GM18519 (cell line): ENCODE results near the gene PRRX1.

ENCODE experiments used
- ATAC-seq: cut with Tn5 transposase; IDR thresholded peaks from one replicate; pipeline ENCODE4 v1.9.1; 2021; ENCODE audit warnings: mild to moderate bottlenecking, moderate library complexity; ENCODE audit not compliant: unreplicated experiment, low FRiP score

The PRRX1 gene

DNA sequence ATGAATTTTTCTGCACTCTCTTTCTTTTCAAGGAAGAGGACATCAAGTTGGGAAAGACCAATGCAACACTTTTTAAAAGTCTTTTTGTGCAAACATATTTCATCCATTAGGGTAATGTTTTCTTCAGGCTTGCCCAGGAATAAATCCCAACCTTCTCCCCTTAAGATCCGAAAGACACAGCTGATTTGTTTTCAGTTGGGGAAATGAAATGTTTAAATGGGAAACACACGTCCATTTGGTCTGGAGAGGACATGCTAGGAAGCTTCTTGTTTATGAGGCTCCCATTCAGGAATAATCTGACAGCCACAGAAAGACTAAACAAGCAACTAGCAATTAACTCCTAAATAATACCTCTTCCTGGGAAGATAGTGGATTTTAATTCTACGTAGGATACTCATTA, 91.9 kb downstream of the PRRX1 start:
- ATAC-seq, result no peak

DNA sequence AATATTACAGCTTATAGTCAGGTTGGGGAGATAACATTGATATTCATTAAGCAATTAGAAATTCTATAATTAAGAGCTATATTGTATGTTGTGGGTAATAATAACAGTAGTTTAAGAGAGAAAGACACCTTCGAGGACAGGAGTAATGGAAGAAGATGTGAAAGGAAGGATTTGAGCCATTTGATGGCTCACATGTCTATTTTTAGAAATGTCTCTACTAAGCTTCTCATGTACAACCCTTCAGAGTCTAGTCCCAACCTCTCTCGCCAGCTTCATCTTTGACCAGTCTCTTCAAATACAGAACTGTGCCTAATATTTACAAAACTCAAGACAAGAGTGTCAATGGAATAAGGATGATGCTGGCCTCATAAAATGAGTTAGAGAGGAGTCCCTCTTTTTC, 95.1 kb downstream of the PRRX1 start:
- ATAC-seq, result no peak

DNA sequence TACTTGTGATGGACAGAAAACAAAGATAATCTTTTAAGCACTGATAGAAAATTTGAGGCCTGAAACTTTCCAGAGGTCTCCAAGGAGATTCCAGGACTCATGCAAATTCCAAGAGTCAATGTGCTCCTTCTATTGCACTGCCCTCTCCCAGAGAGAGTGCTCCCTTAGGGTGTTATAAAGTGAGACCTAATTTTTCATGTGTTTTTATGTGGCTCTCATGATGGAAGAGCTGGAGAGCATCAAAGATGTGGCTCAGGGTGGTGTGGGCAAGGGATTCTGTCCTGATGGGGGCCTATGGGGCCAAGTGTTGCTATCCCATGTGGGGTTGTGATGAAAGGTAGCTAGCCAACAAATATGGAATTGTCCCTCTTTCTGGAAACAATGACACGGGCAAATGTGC, 101.3 kb downstream of the PRRX1 start:
- no peak for ATAC-seq

DNA sequence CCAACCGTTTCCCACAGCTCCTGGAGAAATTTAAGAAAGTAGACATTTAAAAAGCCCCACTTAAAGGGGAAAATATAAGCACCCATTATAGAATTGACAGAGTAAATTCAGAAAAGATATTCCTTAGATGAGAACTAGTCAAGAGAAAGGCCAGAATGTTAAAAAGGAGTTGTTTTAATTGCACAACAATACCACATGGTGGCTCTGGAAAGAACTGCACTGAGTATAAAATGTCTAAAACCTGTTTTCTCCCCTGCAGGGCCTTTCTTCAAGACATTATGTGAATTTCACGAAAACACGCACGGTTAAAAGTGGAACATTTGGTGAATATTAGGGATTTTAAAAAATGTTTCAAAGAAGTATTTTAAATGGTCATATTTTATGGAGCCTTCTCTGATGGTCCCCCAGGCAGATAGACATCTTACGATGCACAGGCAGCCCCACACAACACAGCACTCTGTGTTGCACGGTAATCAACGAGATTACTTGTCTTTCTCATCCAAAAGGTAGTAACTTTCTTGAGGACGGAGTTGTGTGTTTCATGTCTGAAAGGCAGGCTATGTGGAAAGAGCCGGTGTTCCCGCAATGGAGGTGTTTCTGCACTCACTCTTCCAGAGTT, 101.9 kb downstream of the PRRX1 start:
- ATAC-seq, result no peak

- ATAC-seq, result no peak
Measured at GRCh38 chr1:170768929-170769328, 105.0 kb downstream of the PRRX1 start.

DNA sequence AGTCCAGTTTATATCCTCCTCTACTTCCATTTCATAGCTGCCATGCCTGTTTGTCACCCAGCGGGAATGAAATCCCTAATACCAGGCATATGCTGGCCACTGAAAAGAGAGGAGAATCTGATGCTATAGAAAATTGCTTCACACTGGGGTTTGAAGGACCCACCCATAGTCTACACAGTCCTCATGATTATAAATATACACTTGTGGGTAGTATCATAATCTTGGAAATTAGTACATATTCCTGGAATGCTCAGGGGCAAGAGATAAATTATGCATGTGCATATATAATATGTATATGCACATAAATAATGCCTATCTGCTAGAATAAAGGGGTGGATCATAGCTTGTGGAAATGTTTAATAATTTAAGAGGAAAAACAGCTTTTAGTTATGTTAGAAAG, 105.8 kb downstream of the PRRX1 start:
- no peak for ATAC-seq

DNA sequence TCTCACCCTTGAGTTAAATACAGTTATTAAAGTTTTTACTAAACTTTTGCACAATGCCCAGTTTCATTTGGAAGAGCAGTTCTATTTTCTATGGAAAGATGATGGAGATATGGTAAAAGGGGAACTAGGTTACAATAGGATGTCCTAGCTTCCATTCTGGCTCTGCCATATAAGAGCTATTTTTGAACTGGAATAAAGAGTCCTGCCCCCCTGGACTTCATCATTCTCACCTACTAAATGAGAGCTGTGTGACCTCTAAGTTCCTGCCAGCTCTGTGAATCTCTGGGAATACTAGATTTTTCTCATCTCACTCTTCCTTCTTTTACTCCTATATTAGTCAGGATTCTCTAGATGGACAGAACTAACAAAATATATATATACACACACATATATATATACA, 106.3 kb downstream of the PRRX1 start:
- ATAC-seq, result no peak

DNA sequence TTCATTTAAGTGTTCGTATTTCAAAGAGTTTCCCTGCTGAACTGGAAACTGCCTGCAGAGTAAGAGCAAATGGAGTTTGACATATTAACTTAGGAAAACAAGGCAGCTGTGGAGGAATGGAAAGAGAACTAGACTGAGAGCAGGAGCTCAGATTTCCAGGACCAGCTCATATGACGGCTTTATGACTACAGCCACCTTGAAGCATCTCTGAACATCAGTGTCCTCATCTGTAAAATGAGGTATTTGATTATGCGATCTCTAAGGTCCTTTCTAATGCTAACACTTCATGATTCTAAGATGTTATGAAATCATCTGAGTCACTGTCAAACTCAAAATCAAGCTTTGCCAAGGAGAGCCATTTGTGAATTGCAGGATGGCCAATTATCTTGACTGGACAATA, 112.3 kb downstream of the PRRX1 start:
- no peak for ATAC-seq

GRCh38 chr1:170776777-170777176, 112.8 kb downstream of the PRRX1 start:
- no peak for ATAC-seq
